Astrocyte (in vitro differentiated cells and primary cell): ENCODE data around the gene SQSTM1. TPM values are rescaled to one million over a fixed set of nuclear protein-coding genes. Genes with fewer than 3 reads are reported as not detected.

Experiments
- DNase-seq: peaks from one replicate; pipeline ENCODE4 v3.0.0-alpha.2; 2010; ENCODE audit warnings: low read depth
- FAIRE-seq: peaks from 2 replicates; lab custom pipeline; 2011; peaks lifted over from hg19 to GRCh38; lab: Jason Lieb, UNC
- H2AFZ ChIP-seq: 2 replicates; pipeline ENCODE4 v1.6.0; 2012; ENCODE audit warnings: low read depth, low read length, inconsistent platforms
- H3K27ac ChIP-seq: 2 replicates; pipeline ENCODE4 v1.5.1; 2011; ENCODE audit warnings: low read depth, low read length, inconsistent platforms
- H3K27me3 ChIP-seq: 2 replicates; pipeline ENCODE4 v1.6.0; 2011; ENCODE audit warnings: low read length, inconsistent platforms; ENCODE audit not compliant: insufficient read depth
- H3K36me3 ChIP-seq: 2 replicates; pipeline ENCODE4 v1.5.1; 2011; ENCODE audit warnings: low read length, inconsistent platforms; ENCODE audit not compliant: insufficient read depth
- H3K4me1 ChIP-seq: 2 replicates; pipeline ENCODE4 v1.5.1; 2011; ENCODE audit warnings: low read length, inconsistent platforms; ENCODE audit not compliant: insufficient read depth
- H3K4me2 ChIP-seq: 2 replicates; pipeline ENCODE4 v1.6.0; 2012; ENCODE audit warnings: low read length, inconsistent platforms
- H3K4me3 ChIP-seq: 2 replicates; pipeline ENCODE4 v1.5.1; 2011; ENCODE audit warnings: low read depth, mild to moderate bottlenecking, low read length, inconsistent platforms; ENCODE audit not compliant: insufficient read depth
- H3K79me2 ChIP-seq: 2 replicates; pipeline ENCODE4 v1.6.0; 2012; ENCODE audit warnings: mild to moderate bottlenecking, low read length, inconsistent platforms; ENCODE audit not compliant: insufficient read depth
- H3K9ac ChIP-seq: 2 replicates; pipeline ENCODE4 v1.6.0; 2012; ENCODE audit warnings: mild to moderate bottlenecking, low read length, inconsistent platforms
- H3K9me3 ChIP-seq: 2 replicates; pipeline ENCODE4 v1.5.1; 2012; ENCODE audit warnings: low read depth, mild to moderate bottlenecking, low read length, inconsistent platforms; ENCODE audit not compliant: insufficient read depth
- H4K20me1 ChIP-seq: 2 replicates; pipeline ENCODE4 v1.6.0; 2012; ENCODE audit warnings: low read length, inconsistent platforms; ENCODE audit not compliant: insufficient read depth
- H3K27ac Mint-ChIP-seq: one replicate; pipeline ENCODE4 v1.8.0; 2021; ENCODE audit warnings: mild to moderate bottlenecking, mixed read lengths; ENCODE audit not compliant: unreplicated experiment
- H3K27me3 Mint-ChIP-seq: one replicate; pipeline ENCODE4 v1.8.0; 2021; ENCODE audit warnings: low read depth, mixed read lengths; ENCODE audit not compliant: unreplicated experiment
- H3K36me3 Mint-ChIP-seq: one replicate; pipeline ENCODE4 v1.8.0; 2021; ENCODE audit warnings: low read depth, mixed read lengths; ENCODE audit not compliant: unreplicated experiment
- H3K4me1 Mint-ChIP-seq: one replicate; pipeline ENCODE4 v1.8.0; 2021; ENCODE audit warnings: low read depth, mixed read lengths; ENCODE audit not compliant: unreplicated experiment
- H3K4me3 Mint-ChIP-seq: one replicate; pipeline ENCODE4 v1.8.0; 2021; ENCODE audit warnings: mild to moderate bottlenecking, moderate library complexity, mixed read lengths; ENCODE audit not compliant: unreplicated experiment
- H3K9me3 Mint-ChIP-seq: one replicate; pipeline ENCODE4 v1.8.0; 2021; ENCODE audit warnings: mild to moderate bottlenecking, mixed read lengths; ENCODE audit not compliant: unreplicated experiment
- EZH2 ChIP-seq: IDR thresholded peaks from 2 replicates; pipeline ENCODE4 v1.6.1; 2012; ENCODE audit warnings: mild to moderate bottlenecking, low read length, inconsistent platforms; ENCODE audit not compliant: insufficient read depth
- total RNA-seq: library from RNA; stranded (reverse); gene quantifications from 2 replicates; pipeline ENCODE4 v1.2.1, GENCODE V29; 2021
- TF ChIP-seq, protein P1 (sequence below): IDR thresholded peaks from 2 replicates; pipeline ENCODE4 v1.5.1; 2011; ENCODE audit warnings: low read depth, mild to moderate bottlenecking, inconsistent platforms, low read length, moderate library complexity; ENCODE audit not compliant: insufficient read depth

Gene SQSTM1
- total RNA-seq, 1 donor from 2014 or later, result 262 TPM

- Histone ChIP-seq H3K9me3 (no peaks in the 10 kb centered on the region), H4K20me1 (no peaks in the 10 kb centered on the region), H2AFZ (no peak overlapping the region), H3K27ac (no peak overlapping the region), H3K4me1 (no peaks in the 10 kb centered on the region), H3K36me3 (peaks cover 22% of the 10 kb centered on the region), H3K27me3 (no peaks in the 10 kb centered on the region), H3K9ac (no peak overlapping the region), H3K79me2 (no peaks in the 10 kb centered on the region), H3K4me3 (no peak overlapping the region), H3K4me2 (no peak overlapping the region)
- no peak for DNase-seq
- no peak for TF ChIP-seq EZH2
- TF ChIP-seq, protein P1, sequence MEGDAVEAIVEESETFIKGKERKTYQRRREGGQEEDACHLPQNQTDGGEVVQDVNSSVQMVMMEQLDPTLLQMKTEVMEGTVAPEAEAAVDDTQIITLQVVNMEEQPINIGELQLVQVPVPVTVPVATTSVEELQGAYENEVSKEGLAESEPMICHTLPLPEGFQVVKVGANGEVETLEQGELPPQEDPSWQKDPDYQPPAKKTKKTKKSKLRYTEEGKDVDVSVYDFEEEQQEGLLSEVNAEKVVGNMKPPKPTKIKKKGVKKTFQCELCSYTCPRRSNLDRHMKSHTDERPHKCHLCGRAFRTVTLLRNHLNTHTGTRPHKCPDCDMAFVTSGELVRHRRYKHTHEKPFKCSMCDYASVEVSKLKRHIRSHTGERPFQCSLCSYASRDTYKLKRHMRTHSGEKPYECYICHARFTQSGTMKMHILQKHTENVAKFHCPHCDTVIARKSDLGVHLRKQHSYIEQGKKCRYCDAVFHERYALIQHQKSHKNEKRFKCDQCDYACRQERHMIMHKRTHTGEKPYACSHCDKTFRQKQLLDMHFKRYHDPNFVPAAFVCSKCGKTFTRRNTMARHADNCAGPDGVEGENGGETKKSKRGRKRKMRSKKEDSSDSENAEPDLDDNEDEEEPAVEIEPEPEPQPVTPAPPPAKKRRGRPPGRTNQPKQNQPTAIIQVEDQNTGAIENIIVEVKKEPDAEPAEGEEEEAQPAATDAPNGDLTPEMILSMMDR, result no peak
- Mint-ChIP-seq H3K4me1 (no peaks in the 10 kb centered on the region), H3K4me3 (no peak overlapping the region), H3K36me3 (peaks cover 12% of the 10 kb centered on the region), H3K27ac (no peak overlapping the region), H3K9me3 (no peaks in the 10 kb centered on the region), H3K27me3 (no peaks in the 10 kb centered on the region)
- FAIRE-seq, result no peak
These were observed 55.3 kb downstream of the SQSTM1 start for GRCh38 chr5:179875741-179876609.

- peaks cover 20% of the 10 kb centered on the region for H3K36me3 ChIP-seq
- DNase-seq, result no peak
These were observed 55.9 kb downstream of the SQSTM1 start for GRCh38 chr5:179876610-179876952.

More at GRCh38 chr5:179876610-179876952, 55.9 kb downstream of the SQSTM1 start:
- Histone ChIP-seq H3K79me2 (no peaks in the 10 kb centered on the region), H3K4me2 (no peak overlapping the region), H3K27ac (no peak overlapping the region), H3K4me3 (no peak overlapping the region), H2AFZ (no peak overlapping the region), H3K9ac (no peak overlapping the region), H3K4me1 (no peaks in the 10 kb centered on the region), H4K20me1 (no peaks in the 10 kb centered on the region), H3K27me3 (no peaks in the 10 kb centered on the region), H3K9me3 (no peaks in the 10 kb centered on the region)
- no peaks in the 10 kb centered on the region for H3K4me1 Mint-ChIP-seq
- H3K4me3 Mint-ChIP-seq, result no peak overlapping the region
- no peak for FAIRE-seq
- no peaks in the 10 kb centered on the region for H3K27me3 Mint-ChIP-seq
- TF ChIP-seq EZH2, result no peak
- TF ChIP-seq, protein P1, result no peak
- no peaks in the 10 kb centered on the region for H3K9me3 Mint-ChIP-seq
- no peak overlapping the region for H3K27ac Mint-ChIP-seq
- H3K36me3 Mint-ChIP-seq, result peaks cover 11% of the 10 kb centered on the region
